LNCAP (cell line): ENCODE measurements around the gene GRWD1.

Source experiments
- CTCF ChIP-seq: fragments of 450-650 bp; IDR thresholded peaks from 2 replicates; pipeline ENCODE4 v1.5.1; 2017; ENCODE audit warnings: mild to moderate bottlenecking

Gene GRWD1

GRCh38 chr19:48471836-48472235 is 26.1 kb downstream of the GRWD1 start:
- TF ChIP-seq CTCF = no peak

GRCh38 chr19:48473161-48473966 is 27.6 kb downstream of the GRWD1 start:
- TF ChIP-seq CTCF = no peak

GRCh38 chr19:48474084-48474592 is 28.4 kb downstream of the GRWD1 start:
- TF ChIP-seq CTCF = no peak

- TF ChIP-seq CTCF = no peak
These were observed 29.7 kb downstream of the GRWD1 start for GRCh38 chr19:48475369-48476068.

DNA sequence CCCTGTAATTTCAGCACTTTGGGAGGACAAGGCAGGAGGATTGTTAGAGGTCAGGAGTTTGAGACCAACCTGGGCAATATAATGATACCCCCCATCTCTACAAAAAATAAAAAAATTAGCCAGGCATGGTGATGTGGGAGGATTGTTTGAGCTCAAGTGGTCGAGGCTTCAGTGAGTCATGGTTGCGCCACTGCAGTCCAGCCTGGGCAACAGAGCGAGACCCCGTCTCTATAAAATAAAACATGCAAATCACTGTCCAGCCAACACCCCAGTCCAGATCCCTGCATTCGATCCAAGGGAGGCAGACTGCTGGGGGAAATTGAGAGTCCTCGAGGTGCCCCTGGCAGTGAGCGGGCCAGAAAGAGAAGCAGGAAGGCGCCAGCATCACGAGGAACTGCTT is 30.4 kb downstream of the GRWD1 start:
- TF ChIP-seq CTCF = no peak

GRCh38 chr19:48477067-48477685 is 31.4 kb downstream of the GRWD1 start:
- no peak for TF ChIP-seq CTCF

- no peak for TF ChIP-seq CTCF
These were observed 32.0 kb downstream of the GRWD1 start for GRCh38 chr19:48477698-48478338.
